ENCODE measurements around the gene OGG1. TPM values are rescaled to one million over a fixed set of nuclear protein-coding genes. Genes with fewer than 3 reads are reported as not detected.

OGG1 gene
- total and polyA plus RNA-seq, 9 of the 15 experiments (the other 6 are each of a cell fraction or from before 2014, with no cell fraction given): 6.6 to 33.0 (median 24.4) TPM

DNA sequence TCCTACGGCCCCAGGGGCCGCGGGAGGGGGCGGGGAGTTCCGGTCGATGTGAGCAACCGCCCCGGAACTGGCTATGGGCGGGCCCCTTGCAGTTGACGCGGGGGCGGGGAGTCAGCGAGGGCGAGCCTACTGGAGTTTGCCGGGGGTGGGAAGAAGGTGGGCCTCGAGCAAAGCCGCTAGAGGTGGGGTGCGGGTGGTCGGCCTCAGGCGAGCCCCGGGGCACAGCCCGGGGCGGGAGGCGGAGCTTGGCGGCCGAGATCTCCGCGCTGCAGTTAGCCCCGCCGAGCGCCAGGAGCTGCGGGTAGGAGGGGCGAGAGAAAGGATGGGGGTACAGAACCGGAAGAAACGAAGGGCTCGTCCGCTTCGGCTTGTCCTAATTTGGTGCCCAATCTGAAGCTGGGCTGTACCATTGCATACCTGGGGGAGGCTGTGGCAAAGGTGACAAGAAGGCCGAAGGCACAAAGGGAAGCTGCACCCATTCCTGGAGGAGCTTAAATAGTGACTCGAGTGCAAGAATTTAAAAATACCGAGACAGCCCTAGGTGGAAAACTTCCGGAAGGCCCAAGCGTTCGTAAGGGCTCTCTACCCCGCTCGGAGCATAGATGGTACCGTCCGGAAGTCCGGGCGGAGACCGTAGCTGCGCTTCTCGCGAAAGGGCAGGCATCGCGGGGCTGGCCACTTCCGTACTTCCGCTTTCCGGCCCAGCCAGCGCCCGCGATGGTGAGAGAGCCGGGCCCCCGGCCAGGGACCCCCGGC, 42.8 kb downstream of the OGG1 start, which contains the start of the genes ARPC4 and TADA3 (continued):
- TF ChIP-seq, protein P1, sequence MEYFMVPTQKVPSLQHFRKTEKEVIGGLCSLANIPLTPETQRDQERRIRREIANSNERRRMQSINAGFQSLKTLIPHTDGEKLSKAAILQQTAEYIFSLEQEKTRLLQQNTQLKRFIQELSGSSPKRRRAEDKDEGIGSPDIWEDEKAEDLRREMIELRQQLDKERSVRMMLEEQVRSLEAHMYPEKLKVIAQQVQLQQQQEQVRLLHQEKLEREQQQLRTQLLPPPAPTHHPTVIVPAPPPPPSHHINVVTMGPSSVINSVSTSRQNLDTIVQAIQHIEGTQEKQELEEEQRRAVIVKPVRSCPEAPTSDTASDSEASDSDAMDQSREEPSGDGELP (CRISPR knock-in tag; IDR thresholded peaks at IDR 0.05; ENCODE audit: borderline replicate concordance): peak; percentile 73
- TF ChIP-seq HMGN3 (IDR thresholded peaks at IDR 0.05; ENCODE audit: borderline replicate concordance, extremely low read depth, insufficient read length, low read depth, low read length): peak; percentile 92
- TF ChIP-seq MEF2A (IDR thresholded peaks at IDR 0.05; ENCODE audit: control insufficient read depth, low read depth, low read length): no peak
- TF ChIP-seq, protein P2, sequence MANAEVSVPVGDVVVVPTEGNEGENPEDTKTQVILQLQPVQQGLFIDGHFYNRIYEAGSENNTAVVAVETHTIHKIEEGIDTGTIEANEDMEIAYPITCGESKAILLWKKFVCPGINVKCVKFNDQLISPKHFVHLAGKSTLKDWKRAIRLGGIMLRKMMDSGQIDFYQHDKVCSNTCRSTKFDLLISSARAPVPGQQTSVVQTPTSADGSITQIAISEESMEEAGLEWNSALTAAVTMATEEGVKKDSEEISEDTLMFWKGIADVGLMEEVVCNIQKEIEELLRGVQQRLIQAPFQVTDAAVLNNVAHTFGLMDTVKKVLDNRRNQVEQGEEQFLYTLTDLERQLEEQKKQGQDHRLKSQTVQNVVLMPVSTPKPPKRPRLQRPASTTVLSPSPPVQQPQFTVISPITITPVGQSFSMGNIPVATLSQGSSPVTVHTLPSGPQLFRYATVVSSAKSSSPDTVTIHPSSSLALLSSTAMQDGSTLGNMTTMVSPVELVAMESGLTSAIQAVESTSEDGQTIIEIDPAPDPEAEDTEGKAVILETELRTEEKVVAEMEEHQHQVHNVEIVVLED (CRISPR knock-in tag; IDR thresholded peaks at IDR 0.05): no peak; the same call in 1 of the 2 replicates
- TF ChIP-seq HNRNPUL1 (IDR thresholded peaks at IDR 0.05; ENCODE audit: low read length): no peak
- TF ChIP-seq, protein P3, sequence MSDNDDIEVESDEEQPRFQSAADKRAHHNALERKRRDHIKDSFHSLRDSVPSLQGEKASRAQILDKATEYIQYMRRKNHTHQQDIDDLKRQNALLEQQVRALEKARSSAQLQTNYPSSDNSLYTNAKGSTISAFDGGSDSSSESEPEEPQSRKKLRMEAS (CRISPR knock-in tag; IDR thresholded peaks at IDR 0.05): no peak
- peak; percentile 39; the same call in 1 of the 2 replicates for TF ChIP-seq ARID1B (IDR thresholded peaks at IDR 0.05)
- peak; percentile 64 for TF ChIP-seq KLF6 (CRISPR knock-in tag; IDR thresholded peaks at IDR 0.05; ENCODE audit: borderline replicate concordance)
- TF ChIP-seq FOXK2 (conservative IDR thresholded peaks at IDR 0.05 in 1 of 2, IDR thresholded peaks at IDR 0.05 in 1 of 2; ENCODE audit: low read depth in 2 of 2): peak; percentile 43 to 100; a peak in 3 of 4 replicates
- TF ChIP-seq BRD9 (IDR thresholded peaks at IDR 0.05; ENCODE audit: low read depth, partially characterized antibody): no peak
- peak; percentile 99 for TF ChIP-seq SRF (CRISPR knock-in tag; IDR thresholded peaks at IDR 0.05)
- TF ChIP-seq ARID2 (IDR thresholded peaks at IDR 0.05): no peak
- TF ChIP-seq HMG20B (CRISPR knock-in tag; IDR thresholded peaks at IDR 0.05): no peak
- TF ChIP-seq TRIM28 (IDR thresholded peaks at IDR 0.05): no peak
- TF ChIP-seq, protein P4, sequence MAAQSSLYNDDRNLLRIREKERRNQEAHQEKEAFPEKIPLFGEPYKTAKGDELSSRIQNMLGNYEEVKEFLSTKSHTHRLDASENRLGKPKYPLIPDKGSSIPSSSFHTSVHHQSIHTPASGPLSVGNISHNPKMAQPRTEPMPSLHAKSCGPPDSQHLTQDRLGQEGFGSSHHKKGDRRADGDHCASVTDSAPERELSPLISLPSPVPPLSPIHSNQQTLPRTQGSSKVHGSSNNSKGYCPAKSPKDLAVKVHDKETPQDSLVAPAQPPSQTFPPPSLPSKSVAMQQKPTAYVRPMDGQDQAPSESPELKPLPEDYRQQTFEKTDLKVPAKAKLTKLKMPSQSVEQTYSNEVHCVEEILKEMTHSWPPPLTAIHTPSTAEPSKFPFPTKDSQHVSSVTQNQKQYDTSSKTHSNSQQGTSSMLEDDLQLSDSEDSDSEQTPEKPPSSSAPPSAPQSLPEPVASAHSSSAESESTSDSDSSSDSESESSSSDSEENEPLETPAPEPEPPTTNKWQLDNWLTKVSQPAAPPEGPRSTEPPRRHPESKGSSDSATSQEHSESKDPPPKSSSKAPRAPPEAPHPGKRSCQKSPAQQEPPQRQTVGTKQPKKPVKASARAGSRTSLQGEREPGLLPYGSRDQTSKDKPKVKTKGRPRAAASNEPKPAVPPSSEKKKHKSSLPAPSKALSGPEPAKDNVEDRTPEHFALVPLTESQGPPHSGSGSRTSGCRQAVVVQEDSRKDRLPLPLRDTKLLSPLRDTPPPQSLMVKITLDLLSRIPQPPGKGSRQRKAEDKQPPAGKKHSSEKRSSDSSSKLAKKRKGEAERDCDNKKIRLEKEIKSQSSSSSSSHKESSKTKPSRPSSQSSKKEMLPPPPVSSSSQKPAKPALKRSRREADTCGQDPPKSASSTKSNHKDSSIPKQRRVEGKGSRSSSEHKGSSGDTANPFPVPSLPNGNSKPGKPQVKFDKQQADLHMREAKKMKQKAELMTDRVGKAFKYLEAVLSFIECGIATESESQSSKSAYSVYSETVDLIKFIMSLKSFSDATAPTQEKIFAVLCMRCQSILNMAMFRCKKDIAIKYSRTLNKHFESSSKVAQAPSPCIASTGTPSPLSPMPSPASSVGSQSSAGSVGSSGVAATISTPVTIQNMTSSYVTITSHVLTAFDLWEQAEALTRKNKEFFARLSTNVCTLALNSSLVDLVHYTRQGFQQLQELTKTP (IDR thresholded peaks at IDR 0.05; ENCODE audit: low read depth in 1 of 2, partially characterized antibody in 2 of 2): peak; percentile 19 to 47
- no peak for TF ChIP-seq POLR3G (IDR thresholded peaks at IDR 0.05; ENCODE audit: extremely low read depth, insufficient read length, insufficient replicate concordance)
- TF ChIP-seq PRPF4 (IDR thresholded peaks at IDR 0.05; ENCODE audit: insufficient read depth, low read depth, low read length, poor library complexity, severe bottlenecking): no peak
- peak; percentile 41; the same call in 1 of the 2 replicates for TF ChIP-seq MTA3 (IDR thresholded peaks at IDR 0.05; ENCODE audit: borderline replicate concordance)
